NK-92 treated with Interleukin-12 subunit alpha and Interleukin-12 subunit beta, amount 100 ng/mL, for 24 hours (cell line): ENCODE results near the gene LARP4.
"Not testable (repeated sequence)": the region's sequence is repeated elsewhere in the genome, so short reads cannot be mapped to it uniquely, and the experiment has no call there.

ENCODE experiments used
- DNase-seq: peaks from one replicate; lab custom pipeline; 2025; lab: John Stamatoyannopoulos, UW

LARP4 gene

GRCh38 chr12:50400638-50401499, at the start of gene LARP4:
TSS of gene LARP4 (plus strand) at chr12:50400885. CDS start at chr12:50401011, 126 bp downstream.
- peak; percentile 76 for DNase-seq

DNA sequence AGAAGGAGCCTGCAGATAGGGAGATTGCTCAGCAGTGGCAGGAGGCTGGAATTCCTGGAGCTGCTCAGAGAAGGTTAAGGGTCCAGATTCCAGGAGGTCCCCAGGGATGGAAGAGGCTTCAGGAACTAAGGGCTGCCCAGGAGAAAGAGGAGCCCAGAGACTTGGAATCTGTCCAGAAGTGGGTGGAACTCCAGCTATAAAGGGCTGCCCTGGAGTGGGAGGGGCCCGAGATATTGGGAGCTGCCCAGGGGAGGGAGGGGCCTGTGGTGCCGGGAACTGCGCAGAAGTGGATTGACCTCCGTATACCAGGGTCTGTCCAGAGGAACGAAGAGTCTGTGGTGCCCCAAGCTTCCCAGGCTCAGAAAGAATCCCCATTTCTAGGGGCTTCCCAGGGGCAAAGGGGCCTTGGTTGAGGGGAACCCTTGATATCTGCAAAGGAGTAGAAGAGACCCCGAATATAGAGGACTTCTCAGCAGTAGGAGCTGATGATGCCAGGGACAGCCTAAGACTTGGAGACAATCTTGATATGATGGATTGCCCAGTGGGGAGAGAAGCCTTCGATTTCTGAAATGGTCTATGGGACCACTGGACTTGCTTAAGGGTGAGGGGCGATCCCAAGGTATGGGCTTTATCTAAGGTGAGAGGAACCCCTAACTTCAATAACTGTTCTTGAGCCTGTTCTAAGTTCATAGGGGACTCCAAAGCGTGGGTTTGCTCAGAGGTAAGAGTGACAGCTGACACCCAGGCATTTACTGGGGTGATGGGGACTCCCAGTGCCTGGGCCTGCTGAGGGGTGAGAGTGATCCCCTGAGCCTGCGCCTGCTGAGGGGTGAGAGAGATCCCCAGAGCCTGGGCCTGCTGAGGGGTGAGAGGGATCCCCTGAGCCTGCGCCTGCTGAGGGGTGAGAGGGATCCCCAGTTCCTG, 49.3 kb upstream of the LARP4 start:
- DNase-seq = no peak

GRCh38 chr12:50353404-50353803, 47.3 kb upstream of the LARP4 start:
- no peak for DNase-seq

GRCh38 chr12:50353869-50354593, 46.7 kb upstream of the LARP4 start:
- no peak for DNase-seq

- no peak for DNase-seq
Measured at GRCh38 chr12:50354908-50355307, 45.8 kb upstream of the LARP4 start.

DNA sequence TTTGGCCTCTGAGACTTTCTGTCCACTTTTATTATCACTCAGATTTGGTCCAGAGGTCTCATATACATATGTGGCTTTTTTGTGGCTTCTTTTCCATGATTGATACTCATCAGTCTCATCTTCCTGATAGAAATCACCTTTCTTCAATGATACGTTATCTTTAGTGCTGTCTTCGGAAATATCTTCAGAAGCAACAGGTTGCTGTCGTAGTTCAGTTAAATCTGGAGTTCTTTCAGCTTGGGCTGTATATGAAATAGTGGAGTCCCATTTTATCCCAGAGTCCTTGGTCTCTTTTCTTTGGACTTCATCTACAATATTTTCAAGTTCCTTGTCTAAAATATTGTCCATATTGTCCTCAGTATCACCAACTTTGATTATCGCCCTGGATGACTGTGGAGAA, 45.3 kb upstream of the LARP4 start:
- no peak for DNase-seq

- DNase-seq = no peak
Measured at GRCh38 chr12:50362671-50363070, 38.0 kb upstream of the LARP4 start.

DNA sequence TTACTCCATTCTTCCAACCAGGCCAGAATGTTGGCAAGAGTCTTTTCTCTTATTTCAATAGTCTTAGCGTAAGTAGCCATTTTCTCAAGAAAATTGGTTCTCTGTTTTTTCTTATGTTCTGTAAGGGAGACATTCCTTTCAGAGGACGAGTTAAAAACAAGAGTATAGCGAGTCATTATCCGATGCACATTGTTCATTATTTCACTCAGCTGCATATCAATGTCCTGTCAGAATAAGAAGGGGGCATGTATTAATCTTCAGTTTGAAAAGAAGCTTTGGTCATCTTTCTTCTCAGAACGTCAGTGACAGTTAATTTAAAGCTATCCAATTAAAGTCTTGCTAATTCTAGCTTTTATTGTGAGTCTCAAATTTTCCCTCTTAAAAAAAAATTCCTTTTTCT, 37.5 kb upstream of the LARP4 start:
- no peak for DNase-seq

GRCh38 chr12:50365709-50366406, 34.8 kb upstream of the LARP4 start:
- DNase-seq = no peak

DNA sequence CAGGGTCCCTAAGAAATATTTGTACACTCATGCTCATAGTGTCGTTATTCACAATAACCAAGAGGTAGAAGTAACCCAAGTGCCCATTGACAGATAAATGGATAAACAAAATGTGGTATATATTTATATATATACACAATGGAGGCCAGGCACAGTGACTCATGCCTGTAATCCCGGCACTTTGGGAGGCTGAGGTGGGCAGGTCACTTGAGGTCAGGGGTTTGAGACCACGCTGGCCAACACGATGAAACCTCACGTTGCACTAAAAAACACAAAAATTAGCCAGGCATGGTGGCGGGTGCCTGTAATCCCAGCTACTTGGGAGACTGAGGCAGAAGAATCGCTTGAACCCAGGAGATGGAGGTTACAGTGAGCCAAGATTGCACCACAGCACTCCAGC, 30.0 kb upstream of the LARP4 start:
- not testable (repeated sequence) for DNase-seq

DNA sequence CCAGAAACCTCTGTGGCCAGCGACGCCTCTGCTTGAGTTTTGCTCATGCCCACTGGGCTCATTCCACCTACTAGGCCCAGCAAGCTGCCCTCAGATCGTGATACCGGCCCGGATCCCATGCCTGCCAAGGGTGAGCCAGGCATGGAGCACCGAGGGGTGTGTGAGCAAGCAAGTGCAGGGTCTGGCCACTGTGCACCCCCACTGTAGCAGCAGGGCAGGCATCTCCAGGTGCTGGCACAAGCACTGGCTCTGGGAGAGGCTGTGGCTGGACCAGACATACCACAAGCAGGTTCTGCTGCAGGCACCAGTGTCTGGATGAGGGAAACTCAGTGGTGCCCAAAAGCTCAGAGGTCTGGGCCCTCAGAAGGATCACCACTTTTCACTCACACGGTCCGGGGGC, 24.9 kb upstream of the LARP4 start:
- no peak for DNase-seq

- no peak for DNase-seq
Measured at GRCh38 chr12:50380761-50381325, 19.8 kb upstream of the LARP4 start.

GRCh38 chr12:50387487-50387886, 13.2 kb upstream of the LARP4 start:
- DNase-seq = no peak

GRCh38 chr12:50387972-50388478, 12.7 kb upstream of the LARP4 start:
- DNase-seq = no peak

GRCh38 chr12:50388793-50389192, 11.9 kb upstream of the LARP4 start:
- DNase-seq = not testable (repeated sequence)

DNA sequence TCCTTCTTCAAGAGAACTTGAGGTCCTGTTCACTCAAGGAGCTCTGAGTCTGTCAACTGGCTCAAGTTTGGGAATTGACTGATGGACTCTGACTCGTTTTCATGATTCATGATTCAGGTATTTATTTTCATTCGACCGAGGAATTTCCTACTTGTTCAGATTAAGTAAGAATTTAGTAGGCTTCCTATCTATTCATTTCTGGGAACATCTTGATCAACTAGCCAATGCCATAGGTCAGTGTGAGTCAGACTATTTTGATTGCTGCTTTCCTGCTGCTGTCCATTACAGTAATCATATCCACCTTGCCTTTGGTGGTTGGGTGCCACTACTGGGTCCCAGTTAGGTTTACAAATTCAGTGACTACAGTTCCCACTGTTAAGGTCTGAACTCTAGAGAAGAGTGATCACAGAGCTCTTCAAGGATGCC, 10.4 kb upstream of the LARP4 start:
- DNase-seq = no peak

GRCh38 chr12:50394469-50395029, 6.1 kb upstream of the LARP4 start:
- no peak for DNase-seq

DNA sequence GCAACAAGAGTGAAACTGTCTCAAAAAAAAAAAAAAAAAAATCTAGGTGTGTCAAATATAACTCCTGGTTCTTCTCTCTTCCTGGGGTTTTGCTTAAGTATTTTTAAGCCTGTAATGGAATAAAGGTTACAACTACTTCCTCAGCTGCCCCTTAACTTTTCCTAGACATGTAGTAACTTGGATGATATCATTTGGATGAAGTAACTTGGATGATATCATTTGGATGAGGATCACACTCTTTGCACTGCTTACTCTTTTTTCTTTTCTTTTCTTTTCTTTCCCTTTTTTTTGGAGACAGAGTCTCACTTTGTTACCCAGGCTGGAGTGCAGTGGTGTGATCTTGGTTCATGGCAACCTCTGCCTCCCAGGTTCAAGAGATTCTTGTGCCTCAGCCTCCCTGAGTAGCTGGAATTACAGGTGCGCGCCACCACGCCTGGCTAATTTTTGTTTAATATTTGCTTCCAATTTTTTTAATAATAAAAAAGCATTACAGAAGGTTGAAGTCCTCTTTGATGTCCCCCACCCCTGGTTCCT, 3.5 kb upstream of the LARP4 start:
- no peak for DNase-seq

DNA sequence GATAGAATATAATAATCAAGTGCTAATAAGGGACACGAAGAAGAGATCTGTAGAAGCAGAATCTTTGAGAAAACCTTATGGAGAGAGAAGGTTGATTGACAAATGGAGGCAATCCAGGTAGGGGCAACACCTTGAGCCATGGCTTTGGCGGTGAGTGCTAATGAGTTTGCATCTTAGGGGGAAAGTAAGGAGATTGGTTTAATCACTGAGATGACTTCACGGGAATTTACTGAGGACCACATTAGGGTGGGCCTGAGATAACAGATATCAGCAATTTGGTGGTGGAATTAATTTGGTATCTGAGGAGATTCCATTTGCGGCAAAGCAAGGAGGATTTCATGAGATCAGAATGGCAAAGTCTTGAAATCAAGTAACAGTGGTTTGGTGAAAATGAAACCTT, 1.8 kb upstream of the LARP4 start:
- no peak for DNase-seq

GRCh38 chr12:50400104-50400637, 514 bp upstream of the LARP4 start:
- DNase-seq = no peak
